ENCODE data around the gene RETREG3. TPM values are rescaled to one million over a fixed set of nuclear protein-coding genes. Genes with fewer than 3 reads are reported as not detected.

RETREG3 gene
- total and polyA plus RNA-seq, 2 of the 13 experiments (the other 11 are each of a cell fraction or from before 2014, with no cell fraction given) = 47.0 to 55.8 TPM

GRCh38 chr17:42530952-42531454, 78.2 kb downstream of the RETREG3 start (continued):
- TF ChIP-seq, protein P1, sequence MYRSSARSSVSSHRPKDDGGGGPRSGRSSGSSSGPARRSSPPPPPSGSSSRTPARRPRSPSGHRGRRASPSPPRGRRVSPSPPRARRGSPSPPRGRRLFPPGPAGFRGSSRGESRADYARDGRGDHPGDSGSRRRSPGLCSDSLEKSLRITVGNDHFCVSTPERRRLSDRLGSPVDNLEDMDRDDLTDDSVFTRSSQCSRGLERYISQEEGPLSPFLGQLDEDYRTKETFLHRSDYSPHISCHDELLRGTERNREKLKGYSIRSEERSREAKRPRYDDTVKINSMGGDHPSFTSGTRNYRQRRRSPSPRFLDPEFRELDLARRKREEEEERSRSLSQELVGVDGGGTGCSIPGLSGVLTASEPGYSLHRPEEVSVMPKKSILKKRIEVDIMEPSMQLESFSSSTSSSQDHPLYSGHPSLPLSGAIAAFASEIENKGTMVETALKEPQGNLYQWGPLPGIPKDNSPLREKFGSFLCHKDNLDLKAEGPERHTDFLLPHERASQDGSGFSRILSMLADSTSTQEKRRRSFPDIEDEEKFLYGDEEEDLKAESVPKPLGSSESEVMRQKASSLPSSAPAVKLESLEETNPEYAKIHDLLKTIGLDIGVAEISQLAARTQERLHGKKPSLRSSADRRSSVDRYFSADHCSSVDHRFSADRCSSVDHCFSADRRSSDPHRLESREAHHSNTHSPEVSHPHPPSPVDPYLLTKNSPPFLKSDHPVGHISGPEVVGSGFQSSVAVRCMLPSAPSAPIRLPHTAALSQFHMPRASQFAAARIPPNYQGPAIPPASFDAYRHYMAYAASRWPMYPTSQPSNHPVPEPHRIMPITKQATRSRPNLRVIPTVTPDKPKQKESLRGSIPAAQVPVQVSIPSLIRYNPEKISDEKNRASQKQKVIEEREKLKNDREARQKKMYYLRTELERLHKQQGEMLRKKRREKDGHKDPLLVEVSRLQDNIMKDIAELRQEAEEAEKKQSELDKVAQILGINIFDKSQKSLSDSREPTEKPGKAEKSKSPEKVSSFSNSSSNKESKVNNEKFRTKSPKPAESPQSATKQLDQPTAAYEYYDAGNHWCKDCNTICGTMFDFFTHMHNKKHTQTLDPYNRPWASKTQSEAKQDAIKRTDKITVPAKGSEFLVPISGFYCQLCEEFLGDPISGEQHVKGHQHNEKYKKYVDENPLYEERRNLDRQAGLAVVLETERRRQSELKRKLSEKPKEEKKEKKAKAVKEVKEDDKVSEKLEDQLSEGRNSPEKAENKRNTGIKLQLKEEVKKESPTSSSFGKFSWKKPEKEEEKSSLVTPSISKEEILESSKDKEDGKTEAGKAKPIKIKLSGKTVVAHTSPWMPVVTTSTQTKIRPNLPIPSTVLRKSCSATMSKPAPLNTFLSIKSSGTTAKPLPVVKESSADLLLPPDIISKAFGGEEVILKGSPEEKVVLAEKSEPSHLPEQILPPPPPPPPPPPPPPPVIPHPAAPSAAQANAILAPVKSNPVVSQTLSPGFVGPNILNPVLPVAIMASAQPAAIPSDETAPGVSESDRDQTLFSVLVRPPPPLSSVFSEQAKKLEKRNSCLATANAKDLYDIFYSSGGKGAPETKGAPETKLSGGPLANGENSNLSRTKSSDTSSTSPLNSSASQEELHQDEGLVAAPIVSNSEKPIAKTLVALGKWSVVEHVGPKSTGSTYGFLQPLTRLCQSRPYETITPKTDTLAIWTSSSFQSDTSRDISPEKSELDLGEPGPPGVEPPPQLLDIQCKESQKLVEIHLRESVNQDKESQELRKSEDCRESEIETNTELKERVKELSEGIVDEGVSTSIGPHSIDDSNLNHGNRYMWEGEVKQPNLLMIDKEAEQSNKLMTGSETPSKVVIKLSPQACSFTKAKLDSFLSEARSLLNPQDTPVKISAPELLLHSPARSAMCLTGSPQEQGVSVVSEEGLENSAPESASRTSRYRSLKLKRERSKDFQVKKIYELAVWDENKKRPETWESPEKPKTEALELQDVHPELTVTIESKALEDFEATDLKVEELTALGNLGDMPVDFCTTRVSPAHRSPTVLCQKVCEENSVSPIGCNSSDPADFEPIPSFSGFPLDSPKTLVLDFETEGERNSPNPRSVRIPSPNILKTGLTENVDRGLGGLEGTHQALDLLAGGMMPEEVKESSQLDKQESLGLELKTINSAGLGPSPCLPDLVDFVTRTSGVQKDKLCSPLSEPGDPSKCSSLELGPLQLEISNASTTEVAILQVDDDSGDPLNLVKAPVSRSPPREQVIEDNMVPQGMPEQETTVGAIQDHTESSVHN (CRISPR knock-in tag; IDR thresholded peaks at IDR 0.05) = 0 out of 2 replicates have a peak, but pooled peaks have one; percentile 66
- no peak for TF ChIP-seq SMARCC2 (IDR thresholded peaks at IDR 0.05)
- TF ChIP-seq TFDP1 (CRISPR knock-in tag; IDR thresholded peaks at IDR 0.05; ENCODE audit: borderline replicate concordance) = peak; percentile 80; the same call in 1 of the 2 replicates
- no peak for TF ChIP-seq JDP2 (CRISPR knock-in tag; IDR thresholded peaks at IDR 0.05; ENCODE audit: borderline replicate concordance)
- TF ChIP-seq ZBTB43 (CRISPR knock-in tag; conservative IDR thresholded peaks at IDR 0.05) = peak; percentile 81; the same call in 1 of the 2 replicates
- TF ChIP-seq PPARG (CRISPR knock-in tag; conservative IDR thresholded peaks at IDR 0.05) = peak; percentile 80; the same call in 1 of the 2 replicates
- TF ChIP-seq GATAD1 (CRISPR knock-in tag; IDR thresholded peaks at IDR 0.05) = peak; percentile 84
- TF ChIP-seq ZFP62 (CRISPR knock-in tag; IDR thresholded peaks at IDR 0.05) = no peak
- peak; percentile 96 for TF ChIP-seq DPF2 (CRISPR knock-in tag; IDR thresholded peaks at IDR 0.05; ENCODE audit: borderline replicate concordance, low read depth)
- TF ChIP-seq CBFB (CRISPR knock-in tag; IDR thresholded peaks at IDR 0.05) = no peak
- TF ChIP-seq MXI1 (IDR thresholded peaks at IDR 0.05; ENCODE audit: borderline replicate concordance, low read depth, low read length) = no peak; the same call in 2 of the 3 replicates
- TF ChIP-seq, protein P2, sequence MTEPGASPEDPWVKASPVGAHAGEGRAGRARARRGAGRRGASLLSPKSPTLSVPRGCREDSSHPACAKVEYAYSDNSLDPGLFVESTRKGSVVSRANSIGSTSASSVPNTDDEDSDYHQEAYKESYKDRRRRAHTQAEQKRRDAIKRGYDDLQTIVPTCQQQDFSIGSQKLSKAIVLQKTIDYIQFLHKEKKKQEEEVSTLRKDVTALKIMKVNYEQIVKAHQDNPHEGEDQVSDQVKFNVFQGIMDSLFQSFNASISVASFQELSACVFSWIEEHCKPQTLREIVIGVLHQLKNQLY (CRISPR knock-in tag; IDR thresholded peaks at IDR 0.05) = peak; percentile 86
- peak; percentile 85 for TF ChIP-seq HNF4G (IDR thresholded peaks at IDR 0.05; ENCODE audit: borderline replicate concordance, low read depth, low read length)
- TF ChIP-seq HNF4G (CRISPR knock-in tag; IDR thresholded peaks at IDR 0.05; ENCODE audit: borderline replicate concordance, low read depth) = peak; percentile 67; the same call in 1 of the 2 replicates
- peak; percentile 78; the same call in 1 of the 2 replicates for TF ChIP-seq TFAP4 (IDR thresholded peaks at IDR 0.05; ENCODE audit: borderline replicate concordance, low read depth)
- TF ChIP-seq ATF7 (IDR thresholded peaks at IDR 0.05) = no peak
- TF ChIP-seq ATF7 (CRISPR knock-in tag; IDR thresholded peaks at IDR 0.05) = peak; percentile 90

Data from HepG2 (cell line).